HG02884 (cell line): ENCODE data around the gene GALNT10.

Source experiments
- ATAC-seq: cut with Tn5 transposase; IDR thresholded peaks from one replicate; pipeline ENCODE4 v1.9.1; 2021; ENCODE audit warnings: mild to moderate bottlenecking, moderate library complexity; ENCODE audit not compliant: unreplicated experiment

GALNT10 gene

GRCh38 chr5:154262342-154262741 is 71.8 kb downstream of the GALNT10 start:
- ATAC-seq: no peak

GRCh38 chr5:154264549-154265196 is 74.1 kb downstream of the GALNT10 start:
- no peak for ATAC-seq

DNA sequence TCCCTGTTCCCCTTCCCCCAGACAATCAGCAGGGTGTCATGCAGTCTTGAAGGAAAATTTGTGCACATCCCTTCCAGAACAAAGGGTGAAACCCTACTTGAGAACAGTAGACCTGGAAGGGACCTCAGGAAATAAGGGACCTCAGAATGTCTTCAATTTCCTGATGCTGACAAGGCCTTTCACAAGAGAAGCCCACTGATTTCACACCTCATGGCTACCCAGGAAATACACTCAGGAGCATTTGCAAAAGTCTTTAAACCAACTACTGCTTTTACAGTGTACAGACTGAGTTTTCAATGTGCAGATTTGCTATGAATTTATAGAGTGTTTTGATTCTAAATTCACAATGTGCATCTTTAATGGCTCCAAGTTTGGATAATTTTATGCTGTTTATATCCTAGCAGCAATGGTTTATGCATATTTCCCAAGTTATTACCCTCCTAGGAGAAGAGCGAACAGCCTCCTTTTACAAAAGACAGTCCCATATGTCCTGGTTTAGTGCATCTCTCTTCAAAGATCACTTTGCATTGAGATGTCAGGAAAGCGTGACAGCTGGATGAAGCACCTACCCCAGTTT is 74.8 kb downstream of the GALNT10 start:
- ATAC-seq: no peak

DNA sequence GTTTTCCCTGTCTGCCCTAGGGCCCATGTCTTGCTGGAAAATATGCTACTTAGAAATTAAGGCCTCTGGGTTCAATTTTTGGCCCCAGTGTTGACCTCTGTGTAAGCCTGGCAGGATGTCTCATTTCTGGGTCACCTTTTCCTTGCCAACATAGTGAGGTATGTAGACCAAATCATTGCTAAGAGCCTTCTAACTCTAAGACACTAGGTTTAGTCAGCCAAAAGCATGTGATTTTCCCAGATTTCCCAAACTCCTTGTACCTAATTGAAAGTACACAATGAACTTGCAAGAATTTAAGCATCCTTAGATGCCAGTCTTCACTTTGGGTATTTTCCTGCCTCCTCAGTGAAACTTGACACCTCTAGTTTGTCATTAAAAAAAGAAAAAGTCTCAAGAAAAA is 77.0 kb downstream of the GALNT10 start:
- ATAC-seq: no peak

DNA sequence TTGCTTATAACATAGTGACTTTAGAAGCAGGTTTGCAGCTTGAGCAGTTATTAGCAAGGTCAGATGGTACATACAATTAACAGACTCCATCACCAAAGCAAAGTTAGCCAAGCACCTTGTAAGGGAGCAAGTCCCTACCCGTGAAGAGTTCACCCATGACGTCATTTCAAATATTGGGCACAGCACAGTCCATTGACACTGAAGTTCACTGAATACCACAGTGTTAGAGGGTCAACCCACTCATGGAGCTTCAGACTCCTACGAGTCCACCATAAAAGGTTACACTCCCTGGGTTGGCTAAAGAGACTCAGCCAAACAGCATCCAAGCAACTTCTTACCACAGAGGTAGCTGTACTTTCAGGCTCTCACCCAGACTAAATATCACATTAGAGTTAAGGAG is 77.5 kb downstream of the GALNT10 start:
- ATAC-seq: no peak

GRCh38 chr5:154269414-154269813 is 78.9 kb downstream of the GALNT10 start:
- no peak for ATAC-seq

DNA sequence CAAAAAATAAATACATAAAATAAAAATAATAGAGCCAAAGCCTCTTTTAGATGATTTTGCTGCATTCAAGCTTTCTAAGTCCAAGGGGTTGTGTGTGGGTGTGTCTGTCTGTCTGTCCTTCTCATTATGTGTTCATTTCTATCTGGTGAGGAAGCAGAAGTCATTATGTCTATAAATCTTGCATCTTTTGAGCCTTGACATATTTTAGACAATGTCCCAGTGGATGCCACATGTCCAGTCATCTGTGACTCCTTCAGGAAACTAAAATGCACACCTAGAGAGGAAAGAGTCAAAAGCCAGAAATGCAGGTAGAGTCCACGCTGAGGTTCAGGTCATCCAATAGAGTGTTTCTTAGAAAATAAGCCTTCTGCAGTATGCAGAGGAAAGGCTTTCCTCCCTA is 80.9 kb downstream of the GALNT10 start:
- ATAC-seq: no peak

- ATAC-seq: no peak
These were observed 81.5 kb downstream of the GALNT10 start for GRCh38 chr5:154271936-154272514.

GRCh38 chr5:154273028-154273617 is 82.6 kb downstream of the GALNT10 start:
- ATAC-seq: peak; percentile 55

DNA sequence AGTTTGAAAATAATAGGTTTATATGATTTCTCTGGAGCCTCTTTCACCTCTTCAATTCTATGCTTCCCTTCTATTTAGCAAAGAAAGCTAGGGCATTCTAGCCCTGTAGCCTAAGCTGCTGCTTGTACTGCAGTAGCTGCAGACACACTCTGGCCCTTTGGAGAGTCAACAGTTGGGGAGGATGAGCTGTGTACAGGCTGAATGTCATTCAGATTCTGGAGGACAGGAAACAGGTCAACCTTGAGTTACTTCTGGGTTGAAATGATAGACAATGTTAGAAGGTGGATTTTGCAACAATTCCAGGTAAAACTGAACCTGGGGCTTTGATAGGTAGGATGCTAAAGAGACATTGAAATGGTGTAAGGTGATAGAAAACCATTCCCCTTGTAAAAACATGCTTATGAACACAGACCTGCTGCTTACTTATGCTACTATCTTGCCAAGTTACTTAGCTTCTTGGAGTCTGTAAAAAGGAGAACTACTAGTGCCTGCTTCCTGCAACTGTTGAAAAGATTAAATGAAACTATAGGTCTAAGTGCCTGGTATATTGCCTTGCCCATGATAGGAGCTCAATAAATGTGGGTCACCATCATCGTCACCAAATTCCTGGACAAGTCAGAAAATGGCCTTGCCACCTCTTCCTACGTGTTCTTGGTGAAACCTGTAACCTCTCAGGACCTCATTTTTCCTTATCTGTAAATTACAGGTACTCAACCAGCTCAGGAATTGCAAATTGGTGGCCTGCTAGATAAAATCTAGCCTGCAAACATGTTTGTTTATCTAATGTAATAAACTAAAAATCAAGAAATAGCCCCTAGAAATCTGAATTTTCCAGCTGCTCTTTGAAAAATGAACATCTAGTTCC is 83.7 kb downstream of the GALNT10 start:
- ATAC-seq: no peak

GRCh38 chr5:154274828-154275185 is 84.3 kb downstream of the GALNT10 start:
- no peak for ATAC-seq

- no peak for ATAC-seq
These were observed 85.0 kb downstream of the GALNT10 start for GRCh38 chr5:154275566-154275965.

- ATAC-seq: no peak
These were observed 85.9 kb downstream of the GALNT10 start for GRCh38 chr5:154276261-154276972.

DNA sequence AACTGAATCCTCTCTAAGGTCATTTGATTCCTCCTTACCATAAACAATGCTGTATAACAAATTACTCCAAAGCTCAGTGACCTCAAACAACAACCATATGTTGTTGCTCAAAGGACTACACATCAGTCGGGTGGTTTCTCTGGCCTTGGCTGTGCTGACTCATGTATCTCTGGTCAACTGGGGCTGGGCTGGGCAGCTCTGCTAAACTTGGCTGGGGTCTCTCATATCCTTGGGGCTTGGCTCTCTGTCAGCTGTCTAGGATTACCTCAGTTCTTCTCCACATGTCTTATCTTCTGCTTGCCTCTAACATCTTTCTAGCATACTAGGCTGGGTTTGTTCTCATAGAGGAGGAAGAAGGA is 86.4 kb downstream of the GALNT10 start:
- no peak for ATAC-seq

- no peak for ATAC-seq
These were observed 87.0 kb downstream of the GALNT10 start for GRCh38 chr5:154277499-154277898.

DNA sequence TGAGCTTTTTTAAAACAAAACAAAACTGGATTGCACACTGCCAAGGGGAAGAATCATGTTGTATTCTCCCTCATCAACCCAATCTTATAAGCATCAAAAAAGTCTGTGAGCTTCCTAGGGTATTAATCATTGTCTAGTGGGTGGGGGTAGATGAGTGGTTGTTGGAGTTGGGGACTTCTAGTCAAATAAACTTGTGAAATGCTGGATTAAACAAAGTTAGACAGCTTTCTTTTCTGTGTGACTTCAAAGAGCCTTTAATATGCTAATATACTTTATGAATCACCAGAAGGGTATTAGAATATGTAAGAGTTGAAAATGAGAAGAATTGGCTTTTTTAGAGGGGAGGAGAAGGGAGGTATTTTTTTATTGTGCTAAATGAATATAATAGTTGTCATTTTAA is 87.7 kb downstream of the GALNT10 start:
- ATAC-seq: no peak

DNA sequence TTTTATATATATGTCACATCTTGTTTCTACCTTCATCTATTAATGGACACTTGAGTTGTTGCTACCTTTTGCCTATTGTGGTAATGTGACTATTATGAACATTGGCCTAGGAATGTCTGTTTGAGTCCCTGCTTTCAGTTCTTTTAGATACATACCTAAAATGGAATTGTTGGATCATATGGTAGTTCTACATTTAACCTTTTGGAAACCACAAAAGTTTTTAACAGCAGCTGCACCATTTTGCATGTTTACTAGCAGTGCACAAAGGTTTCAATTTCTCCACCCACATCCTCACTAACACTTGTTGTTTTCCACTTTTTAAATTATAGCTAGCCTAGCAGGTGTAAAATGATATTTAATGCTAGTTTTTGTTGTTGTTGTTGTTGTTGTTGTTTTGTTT is 88.4 kb downstream of the GALNT10 start:
- ATAC-seq: peak; percentile 74

- ATAC-seq: peak; percentile 96
These were observed 93.9 kb downstream of the GALNT10 start for GRCh38 chr5:154284433-154284832.

DNA sequence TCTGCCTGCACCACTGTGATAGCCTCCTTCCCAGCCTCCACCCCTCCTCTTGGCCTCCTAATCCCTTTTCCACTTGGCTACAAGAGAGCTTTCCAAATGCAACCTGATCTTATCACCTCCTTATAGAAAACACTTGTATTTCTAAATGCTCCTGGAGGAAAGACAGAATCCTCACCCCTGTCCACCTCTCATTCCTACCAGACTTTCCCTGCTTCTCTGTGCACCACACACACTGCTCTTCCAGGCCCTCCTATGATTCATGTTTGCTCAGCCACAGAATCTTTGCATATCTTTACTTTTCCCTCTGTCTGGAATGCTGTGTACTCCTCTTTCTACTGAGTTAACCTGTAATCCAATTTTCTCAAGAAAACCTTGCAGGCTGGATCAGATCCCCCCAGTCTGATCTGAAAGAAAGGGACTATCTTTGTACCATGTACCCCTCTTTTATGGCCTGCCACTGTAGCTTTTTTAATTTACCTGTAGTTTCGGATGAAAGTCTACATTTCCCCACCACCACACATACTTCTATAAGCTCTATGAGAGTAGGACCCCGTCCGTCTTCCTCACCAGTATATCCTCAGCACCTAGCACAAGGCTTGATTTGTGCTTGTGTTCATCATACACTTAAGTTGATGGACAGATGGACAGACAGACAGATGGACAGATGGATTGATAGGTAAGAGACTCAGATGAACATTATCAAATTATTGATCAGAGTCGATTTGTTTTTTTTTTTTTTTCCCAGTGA is 95.3 kb downstream of the GALNT10 start:
- no peak for ATAC-seq

DNA sequence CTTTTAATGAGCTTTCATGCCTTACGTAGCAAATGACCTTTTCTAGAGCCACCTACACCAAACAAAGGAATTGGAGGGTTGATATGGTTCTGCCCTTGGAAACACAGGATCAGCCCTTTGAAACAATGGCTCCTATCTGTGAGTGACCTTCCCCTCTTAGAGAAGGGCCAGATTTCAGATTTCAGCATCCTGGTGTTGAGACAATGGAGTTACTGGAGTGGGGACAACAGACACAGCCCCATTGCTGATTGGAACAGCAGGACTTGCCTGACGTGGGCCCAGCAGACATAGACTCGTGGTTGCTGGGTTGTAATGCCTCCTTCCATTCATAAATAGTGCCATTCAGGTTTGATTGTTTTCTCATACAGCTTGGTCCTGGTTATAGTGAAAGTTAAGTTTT is 96.0 kb downstream of the GALNT10 start:
- ATAC-seq: no peak
